Activated CD4-positive, alpha-beta T cell treated with anti-CD3 and anti-CD28 coated beads, Interleukin-2, amount 50 U/mL, for 4 hours (primary cell): ENCODE data around the gene ACE.

Source experiments
- DNase-seq, 2 experiments: peaks; one replicate each; pipeline ENCODE4 v3.0.0-alpha.2; 2020

The ACE gene

GRCh38 chr17:63476854-63477479, at the start of gene ACE:
Gene ACE (plus strand): TSS chr17:63477061. CDS start chr17:63477095, 34 bp downstream.
- DNase-seq: peak; percentile 21 to 27

GRCh38 chr17:63429766-63430165, 47.1 kb upstream of the ACE start:
- no peak for DNase-seq

GRCh38 chr17:63430223-63430622, 46.6 kb upstream of the ACE start:
- no peak for DNase-seq

- DNase-seq: no peak
Observed at GRCh38 chr17:63431618-63431938, 45.3 kb upstream of the ACE start.

GRCh38 chr17:63431939-63432804, 44.7 kb upstream of the ACE start:
- no peak for DNase-seq

GRCh38 chr17:63433746-63434591, 42.9 kb upstream of the ACE start:
- no peak for DNase-seq

GRCh38 chr17:63434951-63435571, 41.8 kb upstream of the ACE start:
- DNase-seq: no peak

GRCh38 chr17:63435681-63436522, 41.0 kb upstream of the ACE start:
- no peak for DNase-seq

- DNase-seq: no peak
Observed at GRCh38 chr17:63436523-63437110, 40.2 kb upstream of the ACE start.

GRCh38 chr17:63437287-63438091, 39.4 kb upstream of the ACE start:
- DNase-seq: no peak

GRCh38 chr17:63438092-63439051, 38.5 kb upstream of the ACE start:
- DNase-seq: no peak

GRCh38 chr17:63439687-63440086, 37.2 kb upstream of the ACE start:
- no peak for DNase-seq

GRCh38 chr17:63440127-63440769, 36.6 kb upstream of the ACE start:
- DNase-seq: peak in 1 of 2 experiments; percentile 17

- DNase-seq: no peak
Observed at GRCh38 chr17:63440770-63441335, 36.0 kb upstream of the ACE start.

GRCh38 chr17:63441654-63442053, 35.2 kb upstream of the ACE start:
- DNase-seq: no peak

GRCh38 chr17:63442074-63442473, 34.8 kb upstream of the ACE start:
- no peak for DNase-seq

GRCh38 chr17:63442549-63443035, 34.3 kb upstream of the ACE start:
- no peak for DNase-seq

GRCh38 chr17:63443053-63443452, 33.8 kb upstream of the ACE start:
- DNase-seq: no peak

GRCh38 chr17:63444457-63444856, 32.4 kb upstream of the ACE start:
- DNase-seq: no peak
